Stimulated activated CD4-positive, alpha-beta T cell treated with anti-CD3 and anti-CD28 coated beads, TNF-alpha, amount 100 ng/mL, for 48 hours (primary cell): ENCODE results near the gene RNF213.
"Not testable (repeated sequence)": the region's sequence is repeated elsewhere in the genome, so short reads cannot be mapped to it uniquely, and the experiment has no call there.

ENCODE experiments used
- DNase-seq, 3 donors: peaks; one replicate each; pipeline ENCODE4 v3.0.0-alpha.2; 2020; ENCODE audit warnings: low read depth in 3 of 3

RNF213 gene

DNA sequence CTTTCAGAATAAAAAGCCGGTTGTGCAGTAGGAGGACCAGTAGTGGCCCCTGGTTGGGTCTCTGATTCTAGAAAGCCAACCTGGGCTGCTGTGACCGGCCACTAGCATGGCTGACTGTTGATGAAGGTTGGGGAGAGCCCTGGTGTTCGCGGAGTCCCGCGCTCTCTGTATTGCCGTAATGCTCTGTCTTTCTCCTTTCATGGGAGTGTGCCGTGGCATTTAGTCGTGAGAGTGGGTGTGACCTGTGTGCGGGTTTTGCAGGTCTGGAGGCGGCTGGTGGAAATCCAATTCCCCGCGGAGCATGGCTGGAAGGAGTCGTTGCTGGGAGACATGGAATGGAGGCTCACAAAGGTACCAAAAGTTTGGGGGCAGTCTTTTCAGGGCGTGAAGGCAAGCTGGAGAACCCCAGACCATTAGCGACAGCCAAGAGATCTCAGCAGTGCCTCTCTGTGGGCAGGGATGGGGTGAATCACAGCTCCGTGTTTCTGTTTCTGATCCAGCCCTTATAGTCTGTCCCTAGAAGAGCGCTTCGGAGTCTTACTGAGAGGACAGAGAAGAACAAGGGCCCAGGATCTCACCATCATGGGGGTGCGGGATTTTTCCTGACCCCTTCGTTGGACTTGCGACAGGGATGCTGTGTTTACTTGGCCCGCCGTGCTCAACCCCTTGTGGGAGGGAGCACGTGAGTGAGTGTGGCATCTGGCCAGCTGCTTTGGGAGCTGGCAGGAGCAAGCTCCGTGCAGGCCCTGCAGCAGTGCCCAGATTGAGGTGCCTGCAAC is 56.5 kb downstream of the RNF213 start:
- DNase-seq = no peak

DNA sequence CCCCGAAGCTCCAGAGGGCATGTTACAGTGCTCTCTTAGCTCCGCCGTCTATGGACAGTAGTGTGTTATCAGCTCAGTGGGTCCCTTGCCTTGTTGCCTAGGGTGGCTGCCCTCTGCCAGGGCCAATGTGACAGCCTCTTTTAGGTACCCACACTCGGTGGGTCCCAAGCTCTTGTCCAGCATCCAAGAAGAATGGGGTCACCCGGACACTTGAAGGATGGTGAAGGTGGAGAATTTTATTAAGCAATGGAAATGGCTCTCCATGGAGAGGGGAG is 57.0 kb downstream of the RNF213 start:
- DNase-seq = no peak

DNA sequence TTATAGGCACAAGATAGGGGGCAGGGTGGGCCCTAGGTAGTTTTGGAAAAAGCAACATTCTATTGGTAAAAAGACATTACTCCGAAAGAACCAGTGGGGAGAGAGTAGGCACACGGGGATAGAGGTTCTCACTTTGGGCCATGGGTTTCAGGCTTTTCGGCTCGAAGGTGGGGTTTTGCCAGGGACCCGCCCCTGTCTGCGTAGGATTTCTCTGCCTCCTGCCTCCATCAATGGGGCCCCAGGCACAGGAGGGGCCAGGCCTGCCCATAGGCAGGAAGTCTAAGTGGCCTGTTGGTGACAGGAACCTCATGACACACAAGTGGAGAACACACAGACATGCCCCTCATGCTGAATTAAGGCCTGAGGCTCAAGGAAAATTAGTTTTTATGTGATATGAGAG is 57.5 kb downstream of the RNF213 start:
- DNase-seq = no peak

DNA sequence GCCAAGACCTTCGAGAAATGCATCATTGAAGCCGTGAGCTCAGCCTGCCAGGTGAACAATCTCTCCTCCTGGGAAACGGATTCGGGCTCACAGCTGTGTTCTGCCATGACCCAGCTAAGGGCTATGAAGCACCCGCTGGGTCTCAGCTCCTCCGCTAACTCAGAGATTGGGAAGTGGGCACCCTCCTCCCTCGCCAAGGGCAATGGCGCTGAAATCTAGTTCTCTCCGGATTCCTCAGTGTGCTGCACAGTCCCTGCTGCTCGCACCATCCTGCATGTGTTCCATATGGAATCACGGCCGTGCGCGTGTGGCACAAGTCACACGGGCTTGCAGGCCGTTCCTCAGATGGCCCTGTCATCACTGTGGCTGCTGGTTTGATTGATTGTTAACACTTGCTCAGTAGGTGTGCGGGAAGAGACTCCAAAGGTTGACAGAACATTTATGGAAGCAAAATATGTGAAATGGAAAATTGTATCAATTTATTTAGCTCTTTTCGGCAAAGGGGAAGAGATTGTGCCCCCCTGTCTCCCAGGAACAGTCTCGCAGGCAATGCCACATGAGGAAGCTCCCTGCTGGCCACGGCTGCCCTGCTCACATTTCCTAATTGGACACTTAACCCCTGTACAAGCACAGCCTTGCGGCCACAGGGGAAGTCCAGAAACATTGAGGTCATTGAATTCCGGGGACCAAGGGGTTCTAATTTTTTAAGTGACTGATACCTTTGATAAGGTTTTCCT is 58.8 kb downstream of the RNF213 start:
- no peak for DNase-seq

DNA sequence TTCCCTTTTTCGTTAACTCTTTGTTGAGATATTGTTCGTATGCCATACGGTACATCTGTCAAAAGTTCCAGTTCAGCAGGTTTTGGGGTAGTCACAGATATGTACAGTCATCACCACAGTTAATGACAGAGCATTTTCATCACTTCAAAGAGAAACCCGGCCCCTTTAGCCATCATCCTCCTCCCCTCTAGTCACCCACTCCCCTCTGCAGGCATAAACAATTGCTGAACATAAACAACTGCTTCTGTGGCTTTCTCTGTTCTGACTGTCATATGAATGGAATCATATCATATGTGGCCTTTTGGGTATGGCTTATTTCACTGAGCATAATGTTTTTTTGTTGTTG is 59.3 kb downstream of the RNF213 start:
- no peak for DNase-seq

DNA sequence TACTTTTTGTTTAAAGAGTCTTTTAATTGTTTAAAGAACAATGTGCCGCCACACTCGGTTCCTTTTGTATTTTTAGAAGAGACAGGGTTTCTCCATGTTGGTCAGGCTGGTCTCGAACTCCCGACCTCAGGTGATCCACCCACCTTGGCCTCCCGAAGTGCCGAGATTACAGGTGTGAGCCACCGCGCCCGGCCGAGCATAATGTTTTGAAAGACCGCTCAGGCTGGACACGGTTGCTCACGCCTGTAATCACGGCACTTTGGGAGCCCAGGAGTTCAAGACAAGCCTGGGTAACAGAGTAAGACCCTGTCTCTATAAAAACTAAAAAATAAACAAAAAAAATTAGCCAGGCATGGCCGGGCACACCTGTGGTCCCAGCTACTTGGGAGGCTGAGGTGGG is 59.8 kb downstream of the RNF213 start:
- DNase-seq = no peak

DNA sequence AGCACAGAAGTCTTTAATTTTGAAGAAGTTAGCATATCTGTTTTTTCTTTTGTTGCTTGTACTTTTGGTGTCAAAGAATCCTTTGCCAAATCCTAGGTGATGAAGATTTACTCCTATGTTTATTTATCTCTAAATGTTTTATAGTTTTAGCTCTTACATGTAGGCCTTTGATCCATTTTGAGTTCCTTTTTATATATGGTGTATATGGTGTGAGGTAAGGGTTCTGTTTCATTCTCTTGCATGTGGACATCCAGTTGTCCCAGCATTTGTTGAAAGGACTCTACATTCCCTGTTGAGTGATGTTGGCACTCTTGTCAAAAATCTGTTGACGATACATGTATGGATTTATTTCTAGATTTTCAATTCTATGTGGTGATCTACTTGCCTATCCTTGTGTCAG is 62.2 kb downstream of the RNF213 start:
- no peak for DNase-seq

DNA sequence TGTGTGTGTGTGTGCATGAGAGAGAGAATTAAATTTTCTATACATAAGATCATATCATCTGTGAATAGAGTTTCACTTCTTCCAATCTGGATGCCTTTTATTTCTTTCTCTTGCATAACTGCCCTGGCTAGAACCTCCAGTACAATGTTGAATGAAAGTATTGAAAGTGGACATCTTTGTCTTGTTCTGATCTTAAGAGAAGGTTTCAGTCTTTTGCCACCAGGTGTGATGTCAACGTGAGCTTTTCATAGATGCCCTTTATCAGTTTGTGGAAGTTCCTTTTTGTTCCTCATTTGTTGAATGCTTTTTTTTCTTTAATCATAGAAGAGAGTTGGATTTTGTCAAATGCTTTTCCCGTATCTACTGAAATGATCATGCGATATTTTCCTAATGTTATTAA is 63.3 kb downstream of the RNF213 start:
- no peak for DNase-seq

DNA sequence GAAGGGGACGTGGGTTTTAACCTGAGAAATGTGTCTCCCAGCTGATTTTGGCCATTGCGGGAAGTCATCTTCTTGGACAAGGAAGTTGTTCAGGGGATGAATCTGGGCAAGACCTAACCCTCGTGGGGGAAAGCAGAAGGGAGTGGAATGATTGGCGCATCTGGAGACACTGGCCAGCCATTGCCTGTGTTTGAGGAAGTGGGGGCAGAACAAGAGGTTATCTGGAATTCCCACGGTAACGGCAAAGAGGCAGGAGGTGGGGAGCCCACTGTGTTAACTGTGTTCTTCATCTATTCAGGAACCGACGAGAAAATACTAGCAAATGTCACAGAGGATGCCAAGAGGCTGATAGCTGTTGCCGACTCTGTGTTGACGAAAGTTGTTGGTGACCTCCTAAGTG is 66.9 kb downstream of the RNF213 start:
- DNase-seq = no peak

DNA sequence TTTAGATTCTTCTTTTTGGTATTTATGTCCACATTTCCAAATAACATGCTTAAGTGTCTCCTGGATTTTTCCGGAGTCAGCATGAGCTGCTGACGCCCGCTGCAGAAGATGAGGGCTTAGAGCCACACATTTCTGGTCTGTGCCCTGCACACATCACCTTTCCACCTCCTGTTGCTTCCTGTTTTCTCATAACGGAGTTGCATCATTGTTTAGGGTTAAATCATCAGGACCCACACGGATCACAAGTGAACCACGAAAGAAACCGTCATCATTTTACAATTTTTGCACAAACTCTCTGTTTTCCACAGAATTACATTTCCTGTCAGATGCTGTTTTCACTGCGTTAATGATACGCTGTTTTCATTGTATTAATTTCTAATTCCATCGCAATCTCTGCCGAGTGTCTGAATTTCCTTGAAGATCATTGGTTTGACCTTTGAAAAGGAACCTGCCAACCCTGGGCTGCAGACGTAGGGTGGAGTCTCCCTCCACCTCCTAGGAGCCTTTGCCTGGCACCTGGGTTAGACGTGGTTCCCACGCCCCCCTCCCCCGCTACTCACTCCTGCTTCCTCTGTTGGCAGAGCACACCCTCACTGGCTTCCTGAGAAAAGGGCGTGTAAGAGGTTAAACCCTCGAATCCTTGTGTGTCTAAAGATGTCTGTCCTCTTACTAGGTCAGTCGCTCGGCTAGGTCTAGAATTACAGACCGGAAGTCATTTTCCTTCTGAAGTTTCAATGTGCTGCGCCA is 68.2 kb downstream of the RNF213 start:
- no peak for DNase-seq

DNA sequence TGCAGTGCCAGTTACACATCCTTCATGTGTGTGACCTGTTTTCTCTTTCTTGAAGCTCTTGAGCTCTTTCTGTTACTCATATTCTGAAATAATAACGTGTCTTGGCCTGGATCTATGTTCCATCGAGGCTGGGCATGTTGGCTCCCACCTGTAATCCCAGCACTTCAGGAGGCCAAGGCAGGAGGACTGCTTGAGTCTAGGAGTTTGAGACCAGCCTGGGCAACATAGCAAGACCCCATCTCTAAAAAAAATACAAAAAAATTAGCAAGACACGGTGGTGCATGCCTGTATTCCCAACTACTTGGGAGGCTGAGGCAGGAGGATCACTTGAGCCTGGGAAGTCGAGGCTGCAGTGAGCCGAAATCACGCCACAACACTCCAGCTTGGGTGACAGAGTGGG is 68.8 kb downstream of the RNF213 start:
- not testable (repeated sequence) for DNase-seq

DNA sequence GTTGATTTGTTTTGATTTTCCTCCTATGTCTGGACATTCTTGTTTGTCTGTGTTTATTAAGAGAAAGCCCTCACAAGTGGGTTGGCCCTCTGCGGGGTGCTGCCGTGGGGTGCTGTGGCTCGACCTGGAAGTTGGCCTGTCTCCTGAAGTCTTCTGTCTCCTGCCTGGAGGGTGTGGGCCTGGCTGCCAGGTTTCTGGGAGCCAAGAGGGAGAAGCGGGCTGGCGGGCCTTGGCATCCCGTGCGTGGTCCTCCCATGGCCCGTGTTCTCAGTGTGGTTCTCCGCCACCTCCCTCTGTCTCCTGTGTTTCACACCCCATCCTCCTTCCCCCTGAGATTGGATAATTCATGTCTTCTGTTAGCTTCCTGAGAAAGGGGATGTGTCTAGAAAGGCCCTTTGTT is 69.6 kb downstream of the RNF213 start:
- no peak for DNase-seq

DNA sequence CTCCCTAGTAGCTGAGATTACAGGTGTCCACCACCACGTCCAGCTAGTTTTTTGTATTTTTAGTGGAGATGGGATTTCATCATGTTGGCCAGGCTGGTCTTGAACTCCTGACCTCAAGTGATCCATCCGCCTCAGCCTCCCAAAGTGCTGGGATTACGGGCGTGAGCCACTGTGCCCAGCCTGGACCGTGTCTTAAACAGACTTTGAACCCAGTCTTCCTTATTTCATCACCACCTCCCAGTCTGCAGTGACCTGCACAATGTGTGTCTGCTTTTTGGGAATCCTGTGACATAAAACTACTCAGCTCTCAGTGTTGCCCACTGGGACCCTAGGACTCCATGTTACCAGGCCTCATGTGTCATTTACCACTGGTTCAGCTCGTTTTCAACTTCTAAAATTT is 70.3 kb downstream of the RNF213 start:
- not testable (repeated sequence) for DNase-seq

DNA sequence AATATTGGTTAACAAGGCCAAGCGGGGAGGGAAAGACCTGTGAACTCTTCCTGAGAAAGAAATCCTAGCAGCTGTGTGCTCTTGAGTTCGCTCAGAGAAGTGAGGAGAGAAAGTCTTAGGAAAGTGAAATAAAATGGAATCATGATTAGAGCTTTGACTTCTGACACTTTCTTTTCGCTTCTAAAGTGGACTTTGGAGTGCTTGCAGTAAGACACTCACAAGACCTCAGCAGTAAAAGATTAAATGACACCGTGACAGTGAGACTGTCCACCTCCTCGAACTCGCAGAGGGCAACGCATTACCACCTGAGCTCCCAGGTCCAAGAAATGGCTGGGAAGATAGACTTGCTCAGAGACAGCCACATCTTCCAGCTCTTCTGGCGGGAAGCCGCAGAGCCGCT is 71.2 kb downstream of the RNF213 start:
- no peak for DNase-seq

DNA sequence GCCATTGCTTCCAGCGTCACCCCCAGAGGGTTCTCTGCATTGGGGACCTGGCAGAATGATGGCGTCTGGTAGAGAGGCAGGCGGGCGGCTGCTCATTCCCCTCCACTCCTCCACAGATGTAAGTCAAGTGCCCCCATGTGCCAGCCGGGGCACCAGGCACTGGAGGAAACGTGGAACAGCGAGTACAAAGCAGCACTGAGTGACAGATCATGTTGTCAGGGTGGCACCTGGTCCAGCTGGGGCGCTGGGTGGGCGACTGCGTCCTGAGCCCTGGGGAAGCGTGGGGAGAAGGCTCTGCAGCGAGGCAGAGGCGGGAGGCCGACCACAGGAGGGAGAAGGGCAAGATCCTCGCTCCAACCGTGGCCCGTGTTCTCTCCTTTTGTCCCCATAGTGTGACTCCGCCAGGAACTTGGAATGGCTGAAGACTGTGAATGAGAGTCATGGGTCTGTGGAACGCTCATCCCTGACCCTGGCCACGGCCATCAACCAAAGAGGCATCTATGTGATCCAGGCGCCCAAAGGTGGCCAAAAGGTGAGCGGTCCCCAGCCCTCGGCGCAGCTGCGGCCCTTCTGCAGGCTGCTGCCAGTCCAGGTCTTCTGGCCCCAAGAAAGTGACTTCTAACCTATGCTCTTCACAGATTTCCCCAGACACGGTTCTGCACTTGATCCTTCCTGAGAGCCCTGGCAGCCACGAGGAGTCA is 76.7 kb downstream of the RNF213 start:
- DNase-seq = no peak

DNA sequence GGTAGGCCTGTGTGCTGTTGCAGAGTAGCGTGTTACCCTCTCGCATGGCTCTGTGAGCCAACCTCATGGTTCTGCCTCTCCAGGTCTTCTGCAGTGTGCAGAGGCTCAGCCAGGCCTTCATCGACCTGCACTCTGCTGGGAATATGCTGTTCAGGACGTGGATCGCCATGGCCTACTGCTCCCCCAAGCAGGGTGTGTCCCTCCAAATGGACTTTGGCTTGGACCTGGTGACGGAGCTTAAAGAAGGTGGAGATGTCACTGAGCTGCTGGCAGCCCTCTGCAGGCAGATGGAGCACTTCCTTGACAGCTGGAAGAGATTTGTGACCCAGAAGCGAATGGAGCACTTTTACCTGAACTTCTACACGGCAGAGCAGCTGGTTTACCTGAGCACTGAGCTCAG is 78.5 kb downstream of the RNF213 start:
- DNase-seq = no peak

DNA sequence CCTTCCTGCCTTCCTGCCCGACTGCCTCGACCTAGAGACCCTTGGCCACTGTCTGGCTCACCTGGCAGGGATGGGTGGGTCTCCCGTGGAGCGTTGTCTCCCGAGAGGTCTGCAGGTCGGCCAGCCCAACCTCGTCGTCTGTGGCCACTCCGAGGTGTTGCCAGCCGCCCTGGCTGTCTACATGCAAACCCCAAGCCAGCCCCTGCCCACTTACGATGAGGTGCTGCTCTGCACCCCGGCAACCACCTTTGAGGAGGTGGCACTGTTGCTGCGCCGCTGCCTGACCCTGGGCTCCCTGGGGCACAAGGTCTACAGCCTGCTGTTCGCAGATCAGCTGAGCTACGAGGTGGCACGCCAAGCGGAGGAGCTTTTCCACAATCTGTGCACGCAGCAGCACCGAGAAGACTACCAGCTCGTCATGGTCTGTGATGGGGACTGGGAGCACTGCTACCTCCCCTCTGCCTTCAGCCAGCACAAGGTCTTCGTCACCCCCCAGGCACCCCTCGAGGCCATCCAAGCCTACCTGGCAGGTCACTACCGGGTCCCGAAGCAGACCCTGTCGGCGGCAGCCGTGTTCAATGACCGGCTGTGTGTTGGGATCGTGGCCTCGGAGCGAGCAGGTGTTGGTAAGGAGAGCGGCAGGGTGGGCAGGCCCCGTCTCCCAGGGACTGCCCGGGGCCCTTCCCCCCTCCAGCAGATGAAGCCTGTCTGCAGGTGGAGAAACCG is 79.2 kb downstream of the RNF213 start:
- DNase-seq = no peak

DNA sequence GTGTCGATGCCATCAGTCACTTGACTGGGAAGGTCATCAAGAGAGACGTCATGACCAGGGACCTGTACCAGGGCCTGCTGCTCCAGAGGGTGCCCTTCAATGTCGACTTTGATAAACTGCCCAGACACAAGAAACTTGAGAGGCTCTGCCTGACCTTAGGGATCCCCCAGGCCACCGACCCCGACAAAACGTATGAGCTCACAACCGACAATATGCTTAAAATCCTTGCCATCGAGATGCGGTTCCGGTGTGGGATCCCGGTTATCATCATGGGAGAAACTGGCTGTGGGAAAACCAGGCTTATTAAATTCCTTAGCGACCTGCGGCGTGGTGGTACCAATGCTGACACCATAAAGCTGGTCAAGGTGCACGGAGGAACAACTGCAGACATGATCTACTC is 84.7 kb downstream of the RNF213 start:
- no peak for DNase-seq

DNA sequence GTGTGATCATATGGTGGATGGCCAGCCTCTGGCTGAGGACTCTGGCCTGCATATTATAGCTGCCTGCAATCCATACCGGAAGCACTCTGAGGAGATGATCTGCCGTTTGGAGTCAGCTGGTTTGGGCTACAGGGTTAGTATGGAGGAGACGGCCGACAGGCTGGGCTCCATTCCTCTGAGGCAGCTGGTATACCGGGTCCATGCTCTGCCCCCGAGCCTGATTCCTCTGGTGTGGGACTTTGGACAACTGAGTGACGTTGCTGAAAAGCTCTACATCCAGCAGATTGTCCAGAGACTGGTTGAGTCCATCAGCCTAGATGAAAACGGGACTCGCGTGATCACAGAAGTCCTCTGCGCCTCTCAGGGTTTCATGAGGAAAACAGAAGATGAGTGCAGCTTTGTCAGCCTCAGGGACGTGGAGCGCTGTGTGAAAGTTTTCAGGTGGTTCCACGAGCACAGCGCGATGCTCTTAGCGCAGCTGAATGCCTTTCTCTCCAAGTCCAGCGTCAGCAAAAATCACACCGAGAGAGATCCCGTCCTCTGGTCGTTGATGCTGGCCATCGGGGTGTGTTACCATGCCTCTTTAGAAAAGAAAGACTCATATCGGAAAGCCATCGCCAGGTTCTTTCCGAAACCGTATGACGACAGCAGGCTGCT is 85.3 kb downstream of the RNF213 start:
- no peak for DNase-seq

DNA sequence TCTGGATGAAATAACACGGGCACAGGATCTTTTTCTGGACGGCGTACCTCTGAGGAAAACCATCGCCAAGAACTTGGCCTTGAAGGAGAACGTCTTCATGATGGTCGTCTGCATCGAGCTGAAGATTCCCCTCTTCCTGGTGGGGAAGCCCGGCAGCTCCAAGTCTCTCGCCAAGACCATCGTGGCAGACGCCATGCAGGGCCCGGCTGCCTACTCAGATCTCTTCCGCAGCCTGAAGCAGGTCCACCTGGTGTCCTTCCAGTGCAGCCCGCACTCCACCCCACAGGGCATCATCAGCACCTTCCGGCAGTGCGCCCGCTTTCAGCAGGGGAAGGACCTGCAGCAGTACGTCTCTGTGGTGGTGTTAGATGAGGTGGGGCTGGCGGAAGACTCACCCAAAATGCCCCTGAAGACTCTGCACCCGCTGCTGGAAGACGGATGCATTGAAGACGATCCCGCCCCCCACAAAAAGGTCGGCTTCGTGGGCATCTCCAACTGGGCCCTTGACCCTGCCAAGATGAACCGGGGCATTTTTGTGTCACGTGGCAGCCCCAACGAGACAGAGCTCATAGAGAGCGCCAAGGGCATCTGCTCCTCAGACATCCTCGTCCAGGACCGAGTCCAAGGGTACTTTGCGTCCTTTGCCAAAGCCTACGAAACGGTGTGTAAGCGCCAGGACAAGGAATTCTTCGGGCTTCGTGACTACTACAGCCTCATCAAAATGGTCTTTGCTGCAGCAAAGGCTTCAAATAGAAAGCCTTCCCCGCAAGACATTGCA is 86.0 kb downstream of the RNF213 start:
- DNase-seq = no peak

DNA sequence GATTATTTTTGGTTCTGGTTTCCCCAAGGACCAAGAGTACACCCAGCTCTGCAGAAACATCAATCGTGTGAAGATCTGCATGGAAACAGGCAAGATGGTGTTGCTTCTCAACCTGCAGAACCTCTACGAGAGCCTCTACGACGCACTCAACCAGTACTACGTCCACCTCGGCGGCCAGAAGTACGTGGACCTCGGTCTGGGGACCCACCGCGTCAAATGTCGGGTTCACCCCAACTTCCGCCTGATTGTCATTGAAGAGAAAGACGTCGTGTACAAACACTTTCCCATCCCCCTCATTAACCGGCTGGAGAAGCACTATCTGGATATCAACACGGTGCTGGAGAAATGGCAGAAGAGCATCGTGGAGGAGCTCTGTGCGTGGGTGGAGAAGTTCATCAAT is 86.9 kb downstream of the RNF213 start:
- no peak for DNase-seq
